Measurements from ENCODE around the gene GRK5.

GRCh38 chr10:119447421-119447820, 240.1 kb downstream of the GRK5 start:
- TF ChIP-seq CTCF (conservative IDR thresholded peaks at IDR 0.05; ENCODE audit: low read depth, low read length) (no peak), EZH2phosphoT487 (IDR thresholded peaks at IDR 0.05; ENCODE audit: borderline replicate concordance, low read length) (no peak), EZH2 (IDR thresholded peaks at IDR 0.05; ENCODE audit: low read length, unreplicated experiment) (no peak)
